HEK293 (cell line): ENCODE data around the gene UVSSA.

Source experiments
- CTCF ChIA-PET: fragments of 350-600 bp; formaldehyde crosslinking; extraction: SDS; loops from one replicate; lab custom pipeline; 2021; ENCODE audit warnings: antibody characterized with exemption; lab: Yijun Ruan, JAX
- POLR2A ChIA-PET: fragments of 300-600 bp; formaldehyde crosslinking; extraction: SDS; loops from one replicate; lab custom pipeline; 2020; ENCODE audit warnings: antibody characterized with exemption, inconsistent platforms; lab: Yijun Ruan, JAX
- H3K27ac ChIP-seq: fragments of 200-500 bp; sonication (Bioruptor generic); 2 replicates; pipeline ENCODE4 v1.5.1; 2014; ENCODE audit warnings: low read depth, low read length, control low read depth, inconsistent platforms; ENCODE audit errors: extremely low read depth
- H3K36me3 ChIP-seq, 2 experiments: fragments of 200-500 bp in 1 of 2; sonication (Bioruptor generic) in 1 of 2; 1 replicate in 1 of 2; 2 replicates in 1 of 2; pipeline ENCODE4 v1.5.1; 2014 to 2017; ENCODE audit warnings: inconsistent platforms in 2 of 2, low read length in 2 of 2; ENCODE audit not compliant: control insufficient read depth in 2 of 2, insufficient read depth in 1 of 2
- H3K4me1 ChIP-seq: fragments of 200-500 bp; sonication (Bioruptor generic); 2 replicates; pipeline ENCODE4 v1.5.1; 2014; ENCODE audit warnings: mild to moderate bottlenecking, low read length, inconsistent platforms; ENCODE audit not compliant: control insufficient read depth, insufficient read depth
- H3K4me3 ChIP-seq: 2 replicates; pipeline ENCODE4 v1.5.1; 2011; ENCODE audit warnings: low read depth, mild to moderate bottlenecking, control low read depth, low read length, moderate library complexity
- H3K9me3 ChIP-seq: fragments of 200-500 bp; sonication (Bioruptor generic); 2 replicates; pipeline ENCODE4 v1.5.1; 2014; ENCODE audit warnings: low read depth, low read length, inconsistent platforms; ENCODE audit not compliant: control insufficient read depth, insufficient read depth
- KLF17 ChIP-seq: fragments of 450-650 bp; formaldehyde crosslinking; IDR thresholded peaks from 2 replicates; pipeline ENCODE4 v1.5.1; 2016; ENCODE audit warnings: missing biosample characterization, missing genetic modification characterization
- KLF9 ChIP-seq: fragments of 450-650 bp; formaldehyde crosslinking; IDR thresholded peaks from 2 replicates; pipeline ENCODE4 v1.5.1; 2016; ENCODE audit warnings: missing biosample characterization, missing genetic modification characterization, low read depth
- OVOL3 ChIP-seq: fragments of 450-650 bp; formaldehyde crosslinking; IDR thresholded peaks from 2 replicates; pipeline ENCODE4 v1.5.1; 2016; ENCODE audit warnings: missing biosample characterization, missing genetic modification characterization
- PRDM1 ChIP-seq: fragments of 450-650 bp; formaldehyde crosslinking; IDR thresholded peaks from 2 replicates; pipeline ENCODE4; 2016; ENCODE audit warnings: missing biosample characterization, missing genetic modification characterization
- ZNF155 ChIP-seq: fragments of 450-650 bp; formaldehyde crosslinking; IDR thresholded peaks from 2 replicates; pipeline ENCODE4 v1.5.1; 2016; ENCODE audit warnings: missing biosample characterization, missing genetic modification characterization
- ZNF175 ChIP-seq: fragments of 450-650 bp; formaldehyde crosslinking; IDR thresholded peaks from 2 replicates; pipeline ENCODE4 v1.5.1; 2016; ENCODE audit warnings: missing biosample characterization, missing genetic modification characterization
- ZNF211 ChIP-seq: fragments of 450-650 bp; formaldehyde crosslinking; IDR thresholded peaks from 2 replicates; pipeline ENCODE4 v1.5.1; 2016; ENCODE audit warnings: low read depth, missing biosample characterization, missing genetic modification characterization
- ZNF426 ChIP-seq: fragments of 450-650 bp; formaldehyde crosslinking; IDR thresholded peaks from 2 replicates; pipeline ENCODE4 v1.5.1; 2017; ENCODE audit warnings: missing biosample characterization, missing genetic modification characterization, mild to moderate bottlenecking, inconsistent platforms, moderate library complexity
- ZNF473 ChIP-seq: fragments of 450-650 bp; formaldehyde crosslinking; IDR thresholded peaks from 2 replicates; pipeline ENCODE4 v1.5.1; 2017; ENCODE audit warnings: missing biosample characterization, missing genetic modification characterization
- ZNF610 ChIP-seq: fragments of 450-650 bp; formaldehyde crosslinking; IDR thresholded peaks from 2 replicates; pipeline ENCODE4 v1.5.1; 2016; ENCODE audit warnings: missing biosample characterization, missing genetic modification characterization, borderline replicate concordance
- ZNF621 ChIP-seq: fragments of 450-650 bp; formaldehyde crosslinking; IDR thresholded peaks from 2 replicates; pipeline ENCODE4 v1.5.1; 2017; ENCODE audit warnings: missing biosample characterization, missing genetic modification characterization
- ZNF639 ChIP-seq: fragments of 450-650 bp; formaldehyde crosslinking; IDR thresholded peaks from 2 replicates; pipeline ENCODE4 v1.5.1; 2016; ENCODE audit warnings: missing biosample characterization, missing genetic modification characterization
- ZNF654 ChIP-seq: fragments of 450-650 bp; formaldehyde crosslinking; IDR thresholded peaks from 2 replicates; pipeline ENCODE4 v1.5.1; 2016; ENCODE audit warnings: low read depth, missing biosample characterization, missing genetic modification characterization
- ZSCAN16 ChIP-seq: fragments of 450-650 bp; formaldehyde crosslinking; IDR thresholded peaks from 2 replicates; pipeline ENCODE4 v1.5.1; 2016; ENCODE audit warnings: missing biosample characterization, missing genetic modification characterization
- TF ChIP-seq, protein P1 (sequence below): fragments of 450-650 bp; formaldehyde crosslinking; IDR thresholded peaks from 2 replicates; pipeline ENCODE4 v1.5.1; 2017; ENCODE audit warnings: missing biosample characterization, missing genetic modification characterization
- TF ChIP-seq, protein P2 (sequence below): fragments of 450-650 bp; formaldehyde crosslinking; IDR thresholded peaks from 2 replicates; pipeline ENCODE4 v1.5.1; 2016; ENCODE audit warnings: missing biosample characterization, missing genetic modification characterization

UVSSA gene

GRCh38 chr4:1382776-1383727, 36.0 kb downstream of the UVSSA start:
- POLR2A ChIA-PET = no interaction called here
- CTCF ChIA-PET = no interaction called here
- Histone ChIP-seq H3K36me3 (peaks cover 0 to 30% of the 10 kb centered on the region in 2 experiments; a peak in 1 of 3 replicates), H3K4me1 (no peaks in the 10 kb centered on the region), H3K9me3 (no peaks in the 10 kb centered on the region), H3K27ac (no peak overlapping the region), H3K4me3 (no peak overlapping the region)
- no peak for TF ChIP-seq OVOL3 (tag by site-specific recombination)
- TF ChIP-seq, protein P1, sequence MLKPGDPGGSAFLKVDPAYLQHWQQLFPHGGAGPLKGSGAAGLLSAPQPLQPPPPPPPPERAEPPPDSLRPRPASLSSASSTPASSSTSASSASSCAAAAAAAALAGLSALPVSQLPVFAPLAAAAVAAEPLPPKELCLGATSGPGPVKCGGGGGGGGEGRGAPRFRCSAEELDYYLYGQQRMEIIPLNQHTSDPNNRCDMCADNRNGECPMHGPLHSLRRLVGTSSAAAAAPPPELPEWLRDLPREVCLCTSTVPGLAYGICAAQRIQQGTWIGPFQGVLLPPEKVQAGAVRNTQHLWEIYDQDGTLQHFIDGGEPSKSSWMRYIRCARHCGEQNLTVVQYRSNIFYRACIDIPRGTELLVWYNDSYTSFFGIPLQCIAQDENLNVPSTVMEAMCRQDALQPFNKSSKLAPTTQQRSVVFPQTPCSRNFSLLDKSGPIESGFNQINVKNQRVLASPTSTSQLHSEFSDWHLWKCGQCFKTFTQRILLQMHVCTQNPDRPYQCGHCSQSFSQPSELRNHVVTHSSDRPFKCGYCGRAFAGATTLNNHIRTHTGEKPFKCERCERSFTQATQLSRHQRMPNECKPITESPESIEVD = no peak
- TF ChIP-seq ZNF426 (tag by site-specific recombination) = no peak
- TF ChIP-seq ZNF610 (tag by site-specific recombination) = no peak
- no peak for TF ChIP-seq KLF9 (tag by site-specific recombination)
- TF ChIP-seq ZNF639 = no peak
- TF ChIP-seq ZNF654 (tag by site-specific recombination) = no peak
- no peak for TF ChIP-seq ZNF155
- no peak for TF ChIP-seq ZNF473
- TF ChIP-seq ZSCAN16 (tag by site-specific recombination) = no peak
- TF ChIP-seq ZNF621 = no peak
- TF ChIP-seq ZNF175 (tag by site-specific recombination) = no peak
- TF ChIP-seq KLF17 (tag by site-specific recombination) = no peak
- TF ChIP-seq, protein P2, sequence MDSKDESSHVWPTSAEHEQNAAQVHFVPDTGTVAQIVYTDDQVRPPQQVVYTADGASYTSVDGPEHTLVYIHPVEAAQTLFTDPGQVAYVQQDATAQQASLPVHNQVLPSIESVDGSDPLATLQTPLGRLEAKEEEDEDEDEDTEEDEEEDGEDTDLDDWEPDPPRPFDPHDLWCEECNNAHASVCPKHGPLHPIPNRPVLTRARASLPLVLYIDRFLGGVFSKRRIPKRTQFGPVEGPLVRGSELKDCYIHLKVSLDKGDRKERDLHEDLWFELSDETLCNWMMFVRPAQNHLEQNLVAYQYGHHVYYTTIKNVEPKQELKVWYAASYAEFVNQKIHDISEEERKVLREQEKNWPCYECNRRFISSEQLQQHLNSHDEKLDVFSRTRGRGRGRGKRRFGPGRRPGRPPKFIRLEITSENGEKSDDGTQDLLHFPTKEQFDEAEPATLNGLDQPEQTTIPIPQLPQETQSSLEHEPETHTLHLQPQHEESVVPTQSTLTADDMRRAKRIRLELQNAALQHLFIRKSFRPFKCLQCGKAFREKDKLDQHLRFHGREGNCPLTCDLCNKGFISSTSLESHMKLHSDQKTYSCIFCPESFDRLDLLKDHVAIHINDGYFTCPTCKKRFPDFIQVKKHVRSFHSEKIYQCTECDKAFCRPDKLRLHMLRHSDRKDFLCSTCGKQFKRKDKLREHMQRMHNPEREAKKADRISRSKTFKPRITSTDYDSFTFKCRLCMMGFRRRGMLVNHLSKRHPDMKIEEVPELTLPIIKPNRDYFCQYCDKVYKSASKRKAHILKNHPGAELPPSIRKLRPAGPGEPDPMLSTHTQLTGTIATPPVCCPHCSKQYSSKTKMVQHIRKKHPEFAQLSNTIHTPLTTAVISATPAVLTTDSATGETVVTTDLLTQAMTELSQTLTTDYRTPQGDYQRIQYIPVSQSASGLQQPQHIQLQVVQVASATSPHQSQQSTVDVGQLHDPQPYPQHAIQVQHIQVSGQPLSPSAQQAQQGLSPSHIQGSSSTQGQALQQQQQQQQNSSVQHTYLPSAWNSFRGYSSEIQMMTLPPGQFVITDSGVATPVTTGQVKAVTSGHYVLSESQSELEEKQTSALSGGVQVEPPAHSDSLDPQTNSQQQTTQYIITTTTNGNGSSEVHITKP (tag by site-specific recombination) = no peak
- no peak for TF ChIP-seq PRDM1 (tag by site-specific recombination)
- no peak for TF ChIP-seq ZNF211 (tag by site-specific recombination)
